Measurements from ENCODE around the gene CEP44.
"Not testable (repeated sequence)": the region's sequence is repeated elsewhere in the genome, so short reads cannot be mapped to it uniquely, and the experiment has no call there.

The CEP44 gene

GRCh38 chr4:174292473-174292872 is 8.8 kb downstream of the CEP44 start:
- Histone ChIP-seq H3K27ac (ENCODE audit: poor library complexity, severe bottlenecking) (no peak overlapping the region), H3K4me3 (ENCODE audit: severe bottlenecking) (no peak overlapping the region), H3K36me3 (ENCODE audit: low read depth) (peaks cover 15% of the 10 kb centered on the region), H3K27me3 (ENCODE audit: insufficient read depth, poor library complexity, severe bottlenecking) (no peaks in the 10 kb centered on the region), H3K4me1 (ENCODE audit: insufficient read depth, poor library complexity, severe bottlenecking) (no peaks in the 10 kb centered on the region), H3K9me3 (ENCODE audit: severe bottlenecking) (peaks cover 2% of the 10 kb centered on the region)
- no peak for ATAC-seq (ENCODE audit: low read depth)
- no peak for DNase-seq (ENCODE audit: low spot score)
- no peak for TF ChIP-seq CTCF (IDR thresholded peaks at IDR 0.05; ENCODE audit: poor library complexity, severe bottlenecking)

- H3K27ac ChIP-seq (ENCODE audit: poor library complexity, severe bottlenecking); H3K9me3 ChIP-seq (ENCODE audit: severe bottlenecking); H3K27me3 ChIP-seq (ENCODE audit: insufficient read depth, poor library complexity, severe bottlenecking); H3K4me1 ChIP-seq (ENCODE audit: insufficient read depth, poor library complexity, severe bottlenecking); ATAC-seq (ENCODE audit: low read depth); DNase-seq (ENCODE audit: low spot score); H3K4me3 ChIP-seq (ENCODE audit: severe bottlenecking): not testable (repeated sequence)
- H3K36me3 ChIP-seq (ENCODE audit: low read depth) = peaks cover 23% of the 10 kb centered on the region
Observed at GRCh38 chr4:174294641-174295040, 10.9 kb downstream of the CEP44 start.

DNA sequence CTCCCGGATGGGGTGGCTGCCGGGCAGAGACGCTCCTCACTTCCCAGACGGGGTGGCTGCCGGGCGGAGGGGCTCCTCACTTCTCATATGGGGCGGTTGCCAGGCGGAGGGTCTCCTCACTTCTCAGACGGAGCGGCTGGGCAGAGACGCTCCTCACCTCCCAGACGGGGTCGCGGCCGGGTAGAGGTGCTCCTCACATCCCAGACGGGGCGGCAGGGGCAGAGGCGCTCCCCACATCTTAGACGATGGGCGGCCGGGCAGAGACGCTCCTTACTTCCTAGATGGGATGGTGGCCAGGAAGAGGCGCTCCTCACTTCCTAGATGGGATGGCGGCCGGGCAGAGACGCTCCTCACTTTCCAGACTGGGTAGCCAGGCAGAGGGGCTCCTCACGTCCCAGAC is 11.4 kb downstream of the CEP44 start:
- not testable (repeated sequence) for H3K4me1 ChIP-seq (ENCODE audit: insufficient read depth, poor library complexity, severe bottlenecking); H3K27me3 ChIP-seq (ENCODE audit: insufficient read depth, poor library complexity, severe bottlenecking); H3K27ac ChIP-seq (ENCODE audit: poor library complexity, severe bottlenecking); H3K9me3 ChIP-seq (ENCODE audit: severe bottlenecking); H3K4me3 ChIP-seq (ENCODE audit: severe bottlenecking); DNase-seq (ENCODE audit: low spot score); ATAC-seq (ENCODE audit: low read depth)
- peaks cover 27% of the 10 kb centered on the region for H3K36me3 ChIP-seq (ENCODE audit: low read depth)

DNA sequence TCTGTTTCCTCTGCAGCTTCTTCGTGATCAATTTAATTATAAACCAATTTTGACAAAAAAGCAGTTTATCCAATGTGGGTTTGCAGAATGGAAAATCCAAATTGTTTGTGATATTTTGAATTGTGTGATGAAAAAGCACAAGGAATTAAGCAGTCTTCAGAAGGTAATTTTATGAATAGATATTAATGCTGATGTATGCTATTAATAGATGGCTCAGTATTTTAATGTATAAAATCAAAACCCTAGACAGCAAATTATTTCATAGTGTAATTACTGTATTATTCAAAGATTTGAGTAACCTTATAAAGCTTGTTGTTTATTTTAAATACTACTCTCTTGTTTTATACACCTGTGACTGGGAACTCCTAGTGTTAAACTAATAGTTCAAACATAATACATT is 20.0 kb downstream of the CEP44 start:
- TF ChIP-seq CTCF (IDR thresholded peaks at IDR 0.05; ENCODE audit: poor library complexity, severe bottlenecking) = no peak
- DNase-seq (ENCODE audit: low spot score) (no peak), ATAC-seq (ENCODE audit: low read depth) (no peak)
- Histone ChIP-seq H3K4me1 (ENCODE audit: insufficient read depth, poor library complexity, severe bottlenecking) (no peaks in the 10 kb centered on the region), H3K9me3 (ENCODE audit: severe bottlenecking) (no peaks in the 10 kb centered on the region), H3K27me3 (ENCODE audit: insufficient read depth, poor library complexity, severe bottlenecking) (no peaks in the 10 kb centered on the region), H3K27ac (ENCODE audit: poor library complexity, severe bottlenecking) (no peak overlapping the region), H3K4me3 (ENCODE audit: severe bottlenecking) (no peak overlapping the region), H3K36me3 (ENCODE audit: low read depth) (peaks cover 51% of the 10 kb centered on the region)

GRCh38 chr4:174304664-174305063 is 21.0 kb downstream of the CEP44 start:
- Histone ChIP-seq H3K27ac (ENCODE audit: poor library complexity, severe bottlenecking) (no peak overlapping the region), H3K27me3 (ENCODE audit: insufficient read depth, poor library complexity, severe bottlenecking) (no peaks in the 10 kb centered on the region), H3K4me1 (ENCODE audit: insufficient read depth, poor library complexity, severe bottlenecking) (no peaks in the 10 kb centered on the region), H3K9me3 (ENCODE audit: severe bottlenecking) (no peaks in the 10 kb centered on the region), H3K4me3 (ENCODE audit: severe bottlenecking) (no peak overlapping the region), H3K36me3 (ENCODE audit: low read depth) (peaks cover 44% of the 10 kb centered on the region)
- TF ChIP-seq CTCF (IDR thresholded peaks at IDR 0.05; ENCODE audit: poor library complexity, severe bottlenecking) = no peak
- no peak for DNase-seq (ENCODE audit: low spot score)
- ATAC-seq (ENCODE audit: low read depth) = no peak

- H3K4me3 ChIP-seq (ENCODE audit: severe bottlenecking) = no peak overlapping the region
- no peak for TF ChIP-seq CTCF (IDR thresholded peaks at IDR 0.05; ENCODE audit: poor library complexity, severe bottlenecking)
- peaks cover 53% of the 10 kb centered on the region for H3K36me3 ChIP-seq (ENCODE audit: low read depth)
- H3K27me3 ChIP-seq (ENCODE audit: insufficient read depth, poor library complexity, severe bottlenecking) = no peaks in the 10 kb centered on the region
- no peaks in the 10 kb centered on the region for H3K4me1 ChIP-seq (ENCODE audit: insufficient read depth, poor library complexity, severe bottlenecking)
- H3K27ac ChIP-seq (ENCODE audit: poor library complexity, severe bottlenecking) = no peak overlapping the region
- DNase-seq (ENCODE audit: low spot score) (no peak), ATAC-seq (ENCODE audit: low read depth) (no peak)
- no peaks in the 10 kb centered on the region for H3K9me3 ChIP-seq (ENCODE audit: severe bottlenecking)
Observed at GRCh38 chr4:174305961-174306360, 22.2 kb downstream of the CEP44 start.

All from RWPE2 (cell line).